NCI-H128 (cell line): Measurements from ENCODE around the gene SH3PXD2A.
"Not testable (repeated sequence)": the region's sequence is repeated elsewhere in the genome, so short reads cannot be mapped to it uniquely, and the experiment has no call there.

Experiments used
- DNase-seq: peaks from one replicate; lab custom pipeline; 2025; ENCODE audit not compliant: unreplicated experiment; lab: John Stamatoyannopoulos, UW

SH3PXD2A gene

GRCh38 chr10:103731026-103731425, 124.3 kb downstream of the SH3PXD2A start:
- not testable (repeated sequence) for DNase-seq

GRCh38 chr10:103729851-103730250, 125.5 kb downstream of the SH3PXD2A start:
- DNase-seq = no peak

GRCh38 chr10:103727991-103728689, 127.2 kb downstream of the SH3PXD2A start:
- DNase-seq = no peak

- DNase-seq = no peak
Observed at GRCh38 chr10:103727546-103727963, 127.8 kb downstream of the SH3PXD2A start.

- no peak for DNase-seq
Observed at GRCh38 chr10:103726637-103727036, 128.7 kb downstream of the SH3PXD2A start.

GRCh38 chr10:103725242-103725641, 130.1 kb downstream of the SH3PXD2A start:
- no peak for DNase-seq

- DNase-seq = no peak
Observed at GRCh38 chr10:103724771-103725170, 130.6 kb downstream of the SH3PXD2A start.

GRCh38 chr10:103724074-103724473, 131.3 kb downstream of the SH3PXD2A start:
- DNase-seq = no peak

GRCh38 chr10:103723557-103723956, 131.8 kb downstream of the SH3PXD2A start:
- no peak for DNase-seq

GRCh38 chr10:103722632-103723031, 132.7 kb downstream of the SH3PXD2A start:
- DNase-seq = no peak

GRCh38 chr10:103720964-103721335, 134.4 kb downstream of the SH3PXD2A start:
- no peak for DNase-seq

- DNase-seq = no peak
Observed at GRCh38 chr10:103720328-103720963, 134.9 kb downstream of the SH3PXD2A start.

- DNase-seq = no peak
Observed at GRCh38 chr10:103719036-103719435, 136.3 kb downstream of the SH3PXD2A start.

GRCh38 chr10:103718247-103718620, 137.1 kb downstream of the SH3PXD2A start:
- no peak for DNase-seq

GRCh38 chr10:103717341-103718246, 137.8 kb downstream of the SH3PXD2A start:
- DNase-seq = no peak

- no peak for DNase-seq
Observed at GRCh38 chr10:103716206-103717160, 138.9 kb downstream of the SH3PXD2A start.

- DNase-seq = no peak
Observed at GRCh38 chr10:103715430-103715829, 139.9 kb downstream of the SH3PXD2A start.

- DNase-seq = no peak
Observed at GRCh38 chr10:103714232-103714891, 141.0 kb downstream of the SH3PXD2A start.

- no peak for DNase-seq
Observed at GRCh38 chr10:103713676-103714075, 141.7 kb downstream of the SH3PXD2A start.

GRCh38 chr10:103712898-103713498, 142.4 kb downstream of the SH3PXD2A start:
- no peak for DNase-seq
